GM12872 (cell line): ENCODE results near the gene SLC17A2.

Experiments
- CTCF ChIP-seq: IDR thresholded peaks from 3 replicates; pipeline ENCODE4 v1.5.1; 2011; ENCODE audit warnings: low read depth, mild to moderate bottlenecking, low read length, moderate library complexity; ENCODE audit not compliant: insufficient read depth

SLC17A2 gene

GRCh38 chr6:25925876-25926275 lies 4.6 kb downstream of the SLC17A2 start:
- no peak for TF ChIP-seq CTCF

- TF ChIP-seq CTCF: no peak
Observed at GRCh38 chr6:25922301-25922700, 8.2 kb downstream of the SLC17A2 start.

- no peak for TF ChIP-seq CTCF
Observed at GRCh38 chr6:25921525-25922203, 8.8 kb downstream of the SLC17A2 start.

GRCh38 chr6:25919657-25920056 lies 10.8 kb downstream of the SLC17A2 start:
- TF ChIP-seq CTCF: no peak

- no peak for TF ChIP-seq CTCF
Observed at GRCh38 chr6:25918083-25918683, 12.3 kb downstream of the SLC17A2 start.

GRCh38 chr6:25916789-25917490 lies 13.6 kb downstream of the SLC17A2 start:
- TF ChIP-seq CTCF: no peak

- TF ChIP-seq CTCF: no peak
Observed at GRCh38 chr6:25916330-25916729, 14.2 kb downstream of the SLC17A2 start.
